Body of pancreas (tissue), 4 donors: Measurements from ENCODE around the gene NAPA. TPM values are rescaled to one million over a fixed set of nuclear protein-coding genes. Genes with fewer than 3 reads are reported as not detected.

Experiments
- ATAC-seq: fragments of 150-250 bp; one replicate; pipeline ENCODE4 v1.9.1; 2016
- DNase-seq, 4 donors: peaks; one replicate each; pipeline ENCODE4 v3.0.0-alpha.2; 2019
- H3K27ac ChIP-seq, 4 donors: fragments of 200-600 bp; sonication (generic); 1 replicate in 3 of 4; 2 replicates in 1 of 4; pipeline versions ENCODE4 v1.5.1 to v1.6.1; 2016 to 2019; ENCODE audit warnings: mild to moderate bottlenecking in 1 of 4, mixed read lengths in 1 of 4, moderate library complexity in 1 of 4
- H3K27me3 ChIP-seq, 2 donors: fragments of 200-600 bp; sonication (generic); one replicate each; pipeline ENCODE4 v1.6.0; 2016; ENCODE audit warnings: mild to moderate bottlenecking in 1 of 2
- H3K36me3 ChIP-seq, 2 donors: fragments of 200-600 bp; sonication (generic); replicated peaks in 1 of 2; 2 replicates each; pipeline ENCODE4 v1.5.1; 2016; ENCODE audit warnings: low read depth in 2 of 2; ENCODE audit not compliant: insufficient read depth in 1 of 2
- H3K4me1 ChIP-seq: fragments of 200-600 bp; sonication (generic); one replicate; pipeline ENCODE4 v1.6.0; 2016
- H3K4me3 ChIP-seq, 2 donors: fragments of 200-600 bp; sonication (generic); 1 replicate in 1 of 2; 2 replicates in 1 of 2; pipeline ENCODE4 v1.5.1; 2016 to 2019
- H3K9me3 ChIP-seq, 3 donors: fragments of 200-600 bp; sonication (generic); 1 replicate in 2 of 3; 2 replicates in 1 of 3; pipeline ENCODE4 v1.5.1; 2016
- CTCF ChIP-seq, 7 experiments: fragments of 450-650 bp in 4 of 7; fragments of 200-600 bp in 3 of 7; sonication (generic) in 3 of 7; IDR thresholded peaks; one replicate each; pipeline ENCODE4 v1.5.1; 2016 to 2019; ENCODE audit warnings: antibody characterized with exemption in 7 of 7
- POLR2A ChIP-seq, 3 donors: fragments of 450-650 bp; IDR thresholded peaks; one replicate each; pipeline ENCODE4 v1.6.1; 2016; ENCODE audit warnings: antibody characterized with exemption in 3 of 3, mild to moderate bottlenecking in 2 of 3
- WGBS, 2 donors: methylation state at CpG; one replicate each; pipeline ENCODE4 v1.1.5; 2017; 5-methylcytosine and 5-hydroxymethylcytosine counted together
- intact Hi-C: fragments of 100-400 bp; cut with DNase I; formaldehyde crosslinking; loops from one replicate; pipeline ENCODE4 v1.15.1; 2023
- total RNA-seq, 2 donors: library from RNA; depleted of rRNA; stranded (reverse); fragments of >200 nt; gene quantifications; one replicate each; pipeline ENCODE4 v1.1.0, GENCODE V29; 2016

The NAPA gene
- total RNA-seq, 2 donors from 2014 or later: 71.5 to 94.9 TPM

GRCh38 chr19:47507924-47508553, 6.8 kb downstream of the NAPA start:
- peaks cover 0 to 2% of the 10 kb centered on the region in 2 donors for H3K36me3 ChIP-seq
- H3K27me3 ChIP-seq: no peaks in the 10 kb centered on the region
- no peak overlapping the region for H3K4me3 ChIP-seq
- peak overlapping the region; percentile 55 to 69 (median 66) for H3K27ac ChIP-seq
- TF ChIP-seq CTCF (IDR thresholded peaks at IDR 0.05): no peak
- TF ChIP-seq POLR2A (IDR thresholded peaks at IDR 0.05): no peak
- 62 to 71% methylated on average over 3 to 11 of the region's 11 CpGs for WGBS, 2 donors
- DNase-seq (peak in 1 of 4 donors; percentile 39), ATAC-seq (no peak)
- no peaks in the 10 kb centered on the region for H3K9me3 ChIP-seq
- H3K4me1 ChIP-seq: peaks cover 76% of the 10 kb centered on the region
- intact Hi-C loops: no loop called here

GRCh38 chr19:47507012-47507411, 7.9 kb downstream of the NAPA start:
- DNase-seq: peak; percentile 49 to 78 (median 66)
- H3K4me3 ChIP-seq: no peak overlapping the region
- H3K9me3 ChIP-seq: no peaks in the 10 kb centered on the region
- H3K36me3 ChIP-seq: peaks cover 0 to 4% of the 10 kb centered on the region in 2 donors
- no peaks in the 10 kb centered on the region for H3K27me3 ChIP-seq
- H3K4me1 ChIP-seq: peaks cover 67% of the 10 kb centered on the region
- peak; percentile 31 for ATAC-seq
- intact Hi-C loops: no loop called here
- WGBS, 2 donors: 24 to 27% methylated on average over 2 to 6 of the region's 6 CpGs
- TF ChIP-seq CTCF (IDR thresholded peaks at IDR 0.05) (no peak), POLR2A (IDR thresholded peaks at IDR 0.05) (no peak)
- peak overlapping the region; percentile 55 to 69 (median 66) for H3K27ac ChIP-seq

GRCh38 chr19:47506459-47506858, 8.4 kb downstream of the NAPA start:
- Histone ChIP-seq H3K36me3 (peaks cover 0 to 4% of the 10 kb centered on the region in 2 donors), H3K27me3 (no peaks in the 10 kb centered on the region), H3K4me3 (no peak overlapping the region), H3K9me3 (no peaks in the 10 kb centered on the region), H3K27ac (peak overlapping the region; percentile 55 to 69 (median 66)), H3K4me1 (peaks cover 61% of the 10 kb centered on the region)
- 48 to 66% methylated on average over 7 to 8 of the region's 8 CpGs for WGBS, 2 donors
- intact Hi-C loops: no loop called here
- no peak for DNase-seq
- no peak for TF ChIP-seq POLR2A (IDR thresholded peaks at IDR 0.05)
- no peak for TF ChIP-seq CTCF (IDR thresholded peaks at IDR 0.05)
- ATAC-seq: no peak

- 17 to 38% methylated on average over 6 of the region's 6 CpGs for WGBS, 2 donors
Measured at GRCh38 chr19:47505506-47505905, 9.4 kb downstream of the NAPA start.

More at GRCh38 chr19:47505506-47505905, 9.4 kb downstream of the NAPA start:
- intact Hi-C loops: no loop called here
- H3K27me3 ChIP-seq: no peaks in the 10 kb centered on the region
- H3K9me3 ChIP-seq: no peaks in the 10 kb centered on the region
- peaks cover 52% of the 10 kb centered on the region for H3K4me1 ChIP-seq
- ATAC-seq (no peak), DNase-seq (no peak)
- H3K36me3 ChIP-seq: peaks cover 0 to 11% of the 10 kb centered on the region in 2 donors
- no peak for TF ChIP-seq CTCF (IDR thresholded peaks at IDR 0.05)
- no peak for TF ChIP-seq POLR2A (IDR thresholded peaks at IDR 0.05)
- H3K4me3 ChIP-seq: no peak overlapping the region
- peak overlapping the region in 2 of 4 donors; percentile 66 to 69 for H3K27ac ChIP-seq
